ENCODE data around the gene RAB35. TPM values are rescaled to one million over a fixed set of nuclear protein-coding genes. Genes with fewer than 3 reads are reported as not detected.

RAB35 gene
- total RNA-seq, 1 experiment from 2014 or later = 62.0 TPM

GRCh38 chr12:120102189-120103043, 14.1 kb downstream of the RAB35 start:
- ATAC-seq = peak; percentile 12; the same call in 1 of the 2 replicates
- in situ Hi-C loops (cut with HindIII; ENCODE audit: low pct_unique_long_range_greater_than_20kb, low sequenced_read_pairs) = no loop called here
- H3K4me3 ChIP-seq (ENCODE audit: low read depth in 2 of 2, low read length in 2 of 2) = no peak overlapping the region
- H3K27ac ChIP-seq (ENCODE audit: low read length) = no peak overlapping the region
- BruUV-seq (replicated peaks) = no TSS peak
- no peaks in the 10 kb centered on the region; the same call in 1 of the 2 replicates for H3K36me3 ChIP-seq (ENCODE audit: control insufficient read depth, insufficient read depth, low read length)
- intact Hi-C loops (cut with micrococcal nuclease; ENCODE audit: unreplicated experiment) = no loop called here
- no peaks in the 10 kb centered on the region for H3K9me3 ChIP-seq (ENCODE audit: control insufficient read depth, insufficient read depth, low read depth, low read length)
- no peak for TF ChIP-seq POLR2AphosphoS5 (IDR thresholded peaks at IDR 0.05; ENCODE audit: low read depth, low read length)
- no peaks in the 10 kb centered on the region for H3K27me3 ChIP-seq (ENCODE audit: control insufficient read depth, insufficient read depth, low read length)
- ChIA-PET POLR2A (interaction anchor here (0.6 kb wide), 1 partner anchor 9 kb away, joined by 3 read pairs; no protein-coding TSS in a partner anchor), CTCF (no interaction called here)
- DNase-seq (ENCODE audit: low read depth, low spot score) = no peak
- H3K4me1 ChIP-seq (ENCODE audit: control insufficient read depth, insufficient read depth, low read length) = no peaks in the 10 kb centered on the region

- DNase-seq (ENCODE audit: low read depth, low spot score) (no peak), ATAC-seq (no peak)
- no peaks in the 10 kb centered on the region for H3K27me3 ChIP-seq (ENCODE audit: control insufficient read depth, insufficient read depth, low read length)
- intact Hi-C loops (cut with micrococcal nuclease; ENCODE audit: unreplicated experiment) = no loop called here
- TF ChIP-seq SIN3A (IDR thresholded peaks at IDR 0.05; ENCODE audit: borderline replicate concordance, insufficient read depth, low read depth, low read length) (no peak), POLR2AphosphoS5 (IDR thresholded peaks at IDR 0.05; ENCODE audit: low read depth, low read length) (no peak), TCF7L2 (IDR thresholded peaks at IDR 0.05; ENCODE audit: low read depth, low read length) (no peak)
- TF ChIP-seq, protein P1, sequence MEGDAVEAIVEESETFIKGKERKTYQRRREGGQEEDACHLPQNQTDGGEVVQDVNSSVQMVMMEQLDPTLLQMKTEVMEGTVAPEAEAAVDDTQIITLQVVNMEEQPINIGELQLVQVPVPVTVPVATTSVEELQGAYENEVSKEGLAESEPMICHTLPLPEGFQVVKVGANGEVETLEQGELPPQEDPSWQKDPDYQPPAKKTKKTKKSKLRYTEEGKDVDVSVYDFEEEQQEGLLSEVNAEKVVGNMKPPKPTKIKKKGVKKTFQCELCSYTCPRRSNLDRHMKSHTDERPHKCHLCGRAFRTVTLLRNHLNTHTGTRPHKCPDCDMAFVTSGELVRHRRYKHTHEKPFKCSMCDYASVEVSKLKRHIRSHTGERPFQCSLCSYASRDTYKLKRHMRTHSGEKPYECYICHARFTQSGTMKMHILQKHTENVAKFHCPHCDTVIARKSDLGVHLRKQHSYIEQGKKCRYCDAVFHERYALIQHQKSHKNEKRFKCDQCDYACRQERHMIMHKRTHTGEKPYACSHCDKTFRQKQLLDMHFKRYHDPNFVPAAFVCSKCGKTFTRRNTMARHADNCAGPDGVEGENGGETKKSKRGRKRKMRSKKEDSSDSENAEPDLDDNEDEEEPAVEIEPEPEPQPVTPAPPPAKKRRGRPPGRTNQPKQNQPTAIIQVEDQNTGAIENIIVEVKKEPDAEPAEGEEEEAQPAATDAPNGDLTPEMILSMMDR (IDR thresholded peaks at IDR 0.05) = no peak
- TF ChIP-seq, protein P2, sequence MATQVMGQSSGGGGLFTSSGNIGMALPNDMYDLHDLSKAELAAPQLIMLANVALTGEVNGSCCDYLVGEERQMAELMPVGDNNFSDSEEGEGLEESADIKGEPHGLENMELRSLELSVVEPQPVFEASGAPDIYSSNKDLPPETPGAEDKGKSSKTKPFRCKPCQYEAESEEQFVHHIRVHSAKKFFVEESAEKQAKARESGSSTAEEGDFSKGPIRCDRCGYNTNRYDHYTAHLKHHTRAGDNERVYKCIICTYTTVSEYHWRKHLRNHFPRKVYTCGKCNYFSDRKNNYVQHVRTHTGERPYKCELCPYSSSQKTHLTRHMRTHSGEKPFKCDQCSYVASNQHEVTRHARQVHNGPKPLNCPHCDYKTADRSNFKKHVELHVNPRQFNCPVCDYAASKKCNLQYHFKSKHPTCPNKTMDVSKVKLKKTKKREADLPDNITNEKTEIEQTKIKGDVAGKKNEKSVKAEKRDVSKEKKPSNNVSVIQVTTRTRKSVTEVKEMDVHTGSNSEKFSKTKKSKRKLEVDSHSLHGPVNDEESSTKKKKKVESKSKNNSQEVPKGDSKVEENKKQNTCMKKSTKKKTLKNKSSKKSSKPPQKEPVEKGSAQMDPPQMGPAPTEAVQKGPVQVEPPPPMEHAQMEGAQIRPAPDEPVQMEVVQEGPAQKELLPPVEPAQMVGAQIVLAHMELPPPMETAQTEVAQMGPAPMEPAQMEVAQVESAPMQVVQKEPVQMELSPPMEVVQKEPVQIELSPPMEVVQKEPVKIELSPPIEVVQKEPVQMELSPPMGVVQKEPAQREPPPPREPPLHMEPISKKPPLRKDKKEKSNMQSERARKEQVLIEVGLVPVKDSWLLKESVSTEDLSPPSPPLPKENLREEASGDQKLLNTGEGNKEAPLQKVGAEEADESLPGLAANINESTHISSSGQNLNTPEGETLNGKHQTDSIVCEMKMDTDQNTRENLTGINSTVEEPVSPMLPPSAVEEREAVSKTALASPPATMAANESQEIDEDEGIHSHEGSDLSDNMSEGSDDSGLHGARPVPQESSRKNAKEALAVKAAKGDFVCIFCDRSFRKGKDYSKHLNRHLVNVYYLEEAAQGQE (IDR thresholded peaks at IDR 0.05; ENCODE audit: insufficient read depth in 1 of 2, low read depth in 2 of 2, low read length in 1 of 2) = no peak
- H3K36me3 ChIP-seq (ENCODE audit: control insufficient read depth, insufficient read depth, low read length) = no peaks in the 10 kb centered on the region; the same call in 1 of the 2 replicates
- POLR2A ChIA-PET = no interaction called here
- H3K4me1 ChIP-seq (ENCODE audit: control insufficient read depth, insufficient read depth, low read length) = no peaks in the 10 kb centered on the region
- in situ Hi-C loops (cut with HindIII; ENCODE audit: low pct_unique_long_range_greater_than_20kb, low sequenced_read_pairs) = no loop called here
- no peak overlapping the region for H3K4me3 ChIP-seq (ENCODE audit: low read depth in 2 of 2, low read length in 2 of 2)
- H3K9me3 ChIP-seq (ENCODE audit: control insufficient read depth, insufficient read depth, low read depth, low read length) = no peaks in the 10 kb centered on the region
- no peak overlapping the region for H3K27ac ChIP-seq (ENCODE audit: low read length)
- no TSS peak for BruUV-seq (replicated peaks)
- CTCF ChIA-PET = no interaction called here
Measured at GRCh38 chr12:120101617-120102016, 14.9 kb downstream of the RAB35 start.

DNA sequence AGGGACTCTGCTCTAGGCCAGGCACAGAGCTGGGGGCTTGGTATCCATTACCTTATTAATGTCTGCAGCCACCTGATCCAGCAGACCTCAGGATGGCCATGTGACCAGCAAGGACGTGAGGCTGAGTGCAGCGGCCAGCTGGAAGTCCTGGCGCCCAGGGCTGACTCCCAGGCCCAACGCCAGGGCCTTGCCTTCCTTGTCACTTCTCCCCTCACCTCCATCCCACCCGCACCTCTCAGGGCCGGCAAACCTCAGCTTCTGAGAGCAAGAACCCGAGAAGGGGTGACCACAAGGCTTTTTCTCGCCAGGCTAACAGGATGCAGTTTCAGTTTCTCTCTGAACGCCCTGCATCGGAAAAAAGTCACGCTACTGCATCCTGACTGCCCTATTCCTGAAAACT, 15.4 kb downstream of the RAB35 start:
- Histone ChIP-seq H3K27me3 (ENCODE audit: control insufficient read depth, insufficient read depth, low read length) (no peaks in the 10 kb centered on the region), H3K36me3 (ENCODE audit: control insufficient read depth, insufficient read depth, low read length) (no peaks in the 10 kb centered on the region; the same call in 1 of the 2 replicates), H3K27ac (ENCODE audit: low read length) (no peak overlapping the region), H3K4me3 (ENCODE audit: low read depth in 2 of 2, low read length in 2 of 2) (no peak overlapping the region), H3K4me1 (ENCODE audit: control insufficient read depth, insufficient read depth, low read length) (no peaks in the 10 kb centered on the region), H3K9me3 (ENCODE audit: control insufficient read depth, insufficient read depth, low read depth, low read length) (no peaks in the 10 kb centered on the region)
- CTCF ChIA-PET = no interaction called here
- in situ Hi-C loops (cut with HindIII; ENCODE audit: low pct_unique_long_range_greater_than_20kb, low sequenced_read_pairs) = no loop called here
- ATAC-seq (no peak), DNase-seq (ENCODE audit: low read depth, low spot score) (no peak)
- TF ChIP-seq TCF7L2 (IDR thresholded peaks at IDR 0.05; ENCODE audit: low read depth, low read length) (no peak), SIN3A (IDR thresholded peaks at IDR 0.05; ENCODE audit: borderline replicate concordance, insufficient read depth, low read depth, low read length) (no peak), POLR2AphosphoS5 (IDR thresholded peaks at IDR 0.05; ENCODE audit: low read depth, low read length) (no peak)
- TF ChIP-seq, protein P2 (IDR thresholded peaks at IDR 0.05; ENCODE audit: insufficient read depth in 1 of 2, low read depth in 2 of 2, low read length in 1 of 2) = no peak
- TF ChIP-seq, protein P1 (IDR thresholded peaks at IDR 0.05) = no peak
- no TSS peak for BruUV-seq (replicated peaks)
- intact Hi-C loops (cut with micrococcal nuclease; ENCODE audit: unreplicated experiment) = no loop called here
- POLR2A ChIA-PET = no interaction called here

Measured in Panc1 (cell line).